ENCODE measurements around the gene NPAS3. TPM values are rescaled to one million over a fixed set of nuclear protein-coding genes. Genes with fewer than 3 reads are reported as not detected.

Gene NPAS3
- total RNA-seq, 1 experiment from 2014 or later = 15.6 TPM

GRCh38 chr14:33016613-33017012 is 77.9 kb downstream of the NPAS3 start:
- no peaks in the 10 kb centered on the region for H3K36me3 ChIP-seq (ENCODE audit: insufficient read depth, low read length, poor library complexity, severe bottlenecking)
- H3K4me1 ChIP-seq (ENCODE audit: insufficient read depth, low read length, poor library complexity, severe bottlenecking) = peaks cover 9% of the 10 kb centered on the region
- no peaks in the 10 kb centered on the region for H3K9me3 ChIP-seq (ENCODE audit: low read depth, low read length, poor library complexity, severe bottlenecking)
- DNase-seq (ENCODE audit: low spot score) = no peak
- H3K4me3 ChIP-seq (ENCODE audit: low read depth, low read length, poor library complexity, severe bottlenecking) = no peak overlapping the region
- H3K27ac ChIP-seq (ENCODE audit: low read depth, low read length, poor library complexity, severe bottlenecking) = no peak overlapping the region
- intact Hi-C loops (cut with micrococcal nuclease; ENCODE audit: unreplicated experiment) = no loop called here
- ChIA-PET POLR2A (ENCODE audit: low non-redundant PET) (no interaction called here), CTCF (no interaction called here)
- no TSS peak for BruUV-seq (replicated peaks)
- no peaks in the 10 kb centered on the region for H3K27me3 ChIP-seq (replicated peaks; ENCODE audit: insufficient read depth, low read depth, low read length, poor library complexity)
- TF ChIP-seq CTCF (conservative IDR thresholded peaks at IDR 0.05; ENCODE audit: low read depth, low read length) (no peak), EZH2 (IDR thresholded peaks at IDR 0.05; ENCODE audit: borderline replicate concordance, low read depth, low read length, poor library complexity, severe bottlenecking) (no peak)

- no peaks in the 10 kb centered on the region for H3K9me3 ChIP-seq (ENCODE audit: low read depth, low read length, poor library complexity, severe bottlenecking)
- POLR2A ChIA-PET (ENCODE audit: low non-redundant PET) = no interaction called here
- no peak for DNase-seq (ENCODE audit: low spot score)
- no TSS peak for BruUV-seq (replicated peaks)
- TF ChIP-seq CTCF (conservative IDR thresholded peaks at IDR 0.05; ENCODE audit: low read depth, low read length) (no peak), EZH2 (IDR thresholded peaks at IDR 0.05; ENCODE audit: borderline replicate concordance, low read depth, low read length, poor library complexity, severe bottlenecking) (no peak)
- peaks cover 7% of the 10 kb centered on the region for H3K4me1 ChIP-seq (ENCODE audit: insufficient read depth, low read length, poor library complexity, severe bottlenecking)
- no peak overlapping the region for H3K27ac ChIP-seq (ENCODE audit: low read depth, low read length, poor library complexity, severe bottlenecking)
- no peaks in the 10 kb centered on the region for H3K36me3 ChIP-seq (ENCODE audit: insufficient read depth, low read length, poor library complexity, severe bottlenecking)
- H3K27me3 ChIP-seq (replicated peaks; ENCODE audit: insufficient read depth, low read depth, low read length, poor library complexity) = no peaks in the 10 kb centered on the region
- no peak overlapping the region for H3K4me3 ChIP-seq (ENCODE audit: low read depth, low read length, poor library complexity, severe bottlenecking)
- intact Hi-C loops (cut with micrococcal nuclease; ENCODE audit: unreplicated experiment) = no loop called here
- CTCF ChIA-PET = no interaction called here
Measured at GRCh38 chr14:33017016-33017415, 78.3 kb downstream of the NPAS3 start.

GRCh38 chr14:33019346-33019745 is 80.7 kb downstream of the NPAS3 start:
- intact Hi-C loops (cut with micrococcal nuclease; ENCODE audit: unreplicated experiment) = no loop called here
- Histone ChIP-seq H3K9me3 (ENCODE audit: low read depth, low read length, poor library complexity, severe bottlenecking) (no peaks in the 10 kb centered on the region), H3K27ac (ENCODE audit: low read depth, low read length, poor library complexity, severe bottlenecking) (no peak overlapping the region), H3K4me3 (ENCODE audit: low read depth, low read length, poor library complexity, severe bottlenecking) (no peak overlapping the region), H3K27me3 (replicated peaks; ENCODE audit: insufficient read depth, low read depth, low read length, poor library complexity) (no peaks in the 10 kb centered on the region), H3K36me3 (ENCODE audit: insufficient read depth, low read length, poor library complexity, severe bottlenecking) (no peaks in the 10 kb centered on the region), H3K4me1 (ENCODE audit: insufficient read depth, low read length, poor library complexity, severe bottlenecking) (peaks cover 7% of the 10 kb centered on the region)
- ChIA-PET POLR2A (ENCODE audit: low non-redundant PET) (no interaction called here), CTCF (no interaction called here)
- no peak for TF ChIP-seq EZH2 (IDR thresholded peaks at IDR 0.05; ENCODE audit: borderline replicate concordance, low read depth, low read length, poor library complexity, severe bottlenecking)
- no peak for TF ChIP-seq CTCF (conservative IDR thresholded peaks at IDR 0.05; ENCODE audit: low read depth, low read length)
- no TSS peak for BruUV-seq (replicated peaks)
- DNase-seq (ENCODE audit: low spot score) = no peak
